ENCODE results near the gene PMPCB.

PMPCB gene

GRCh38 chr7:103317009-103317408 is 19.8 kb downstream of the PMPCB start:
- no peak for DNase-seq

- DNase-seq = no peak
Observed at GRCh38 chr7:103325744-103326143, 28.5 kb downstream of the PMPCB start.

- DNase-seq = no peak
Observed at GRCh38 chr7:103336761-103337160, 39.5 kb downstream of the PMPCB start.

- no peak for DNase-seq
Observed at GRCh38 chr7:103338864-103339263, 41.6 kb downstream of the PMPCB start.

- no peak for DNase-seq
Observed at GRCh38 chr7:103341466-103341865, 44.2 kb downstream of the PMPCB start.

- DNase-seq = no peak
Observed at GRCh38 chr7:103343332-103343731, 46.1 kb downstream of the PMPCB start.

GRCh38 chr7:103343758-103344452 is 46.7 kb downstream of the PMPCB start:
- DNase-seq = peak in 21 of 56 donors; percentile 3 to 58 (median 34)

GRCh38 chr7:103344453-103345149 is 47.4 kb downstream of the PMPCB start, which contains the start of gene DNAJC2:
TSS of gene DNAJC2 (minus strand) at chr7:103344767. CDS start at chr7:103344622, 145 bp downstream.
- peak in 55 of 56 donors; percentile 17 to 90 (median 75) for DNase-seq

- DNase-seq = no peak
Observed at GRCh38 chr7:103346396-103346795, 49.2 kb downstream of the PMPCB start.

GRCh38 chr7:103347507-103348267 is 50.5 kb downstream of the PMPCB start, which contains the start of gene PSMC2:
TSS of gene PSMC2 (plus strand) at chr7:103347643. CDS start at chr7:103347712, 69 bp downstream.
- DNase-seq = peak; percentile 30 to 91 (median 66)

GRCh38 chr7:103348452-103348851 is 51.2 kb downstream of the PMPCB start:
- DNase-seq = no peak

GRCh38 chr7:103348959-103349358 is 51.7 kb downstream of the PMPCB start:
- DNase-seq = no peak

- DNase-seq = no peak
Observed at GRCh38 chr7:103349805-103350204, 52.6 kb downstream of the PMPCB start.
